Stimulated activated CD8-positive, alpha-beta memory T cell treated with anti-CD3 and anti-CD28 coated beads, Interleukin-15, amount 100 ng/mL, for 4 hours (primary cell): ENCODE data around the gene ADGRB2.

Source experiments
- DNase-seq, 2 donors: peaks; one replicate each; pipeline ENCODE4 v3.0.0-alpha.2; 2020; ENCODE audit warnings: low read depth in 2 of 2

The ADGRB2 gene

GRCh38 chr1:31749785-31750735, 14.1 kb downstream of the ADGRB2 start:
- no peak for DNase-seq

GRCh38 chr1:31748365-31748764, 15.8 kb downstream of the ADGRB2 start:
- no peak for DNase-seq

GRCh38 chr1:31747304-31747703, 16.8 kb downstream of the ADGRB2 start:
- no peak for DNase-seq

GRCh38 chr1:31746687-31747086, 17.5 kb downstream of the ADGRB2 start:
- DNase-seq = no peak

GRCh38 chr1:31745946-31746670, 18.0 kb downstream of the ADGRB2 start:
- no peak for DNase-seq

- peak in 1 of 2 donors; percentile 24 for DNase-seq
Observed at GRCh38 chr1:31745096-31745945, 18.8 kb downstream of the ADGRB2 start.

GRCh38 chr1:31744165-31744888, 19.8 kb downstream of the ADGRB2 start:
- no peak for DNase-seq

- DNase-seq = no peak
Observed at GRCh38 chr1:31742462-31743212, 21.5 kb downstream of the ADGRB2 start.

GRCh38 chr1:31739346-31739745, 24.8 kb downstream of the ADGRB2 start:
- DNase-seq = no peak

GRCh38 chr1:31736675-31737074, 27.5 kb downstream of the ADGRB2 start:
- peak; percentile 54 to 73 for DNase-seq

GRCh38 chr1:31735571-31735970, 28.6 kb downstream of the ADGRB2 start:
- DNase-seq = no peak

GRCh38 chr1:31734582-31735107, 29.5 kb downstream of the ADGRB2 start:
- DNase-seq = no peak

GRCh38 chr1:31733389-31734219, 30.5 kb downstream of the ADGRB2 start:
- no peak for DNase-seq

GRCh38 chr1:31732751-31733289, 31.3 kb downstream of the ADGRB2 start:
- no peak for DNase-seq

GRCh38 chr1:31732343-31732742, 31.8 kb downstream of the ADGRB2 start:
- DNase-seq = no peak

- DNase-seq = no peak
Observed at GRCh38 chr1:31731049-31731565, 33.0 kb downstream of the ADGRB2 start.

- no peak for DNase-seq
Observed at GRCh38 chr1:31730336-31731048, 33.6 kb downstream of the ADGRB2 start.

GRCh38 chr1:31727849-31728248, 36.3 kb downstream of the ADGRB2 start:
- no peak for DNase-seq
